GM19397 (cell line): ENCODE measurements around the gene CADM4.
A peak's percentile ranks its signal among the peaks of the same experiment; 100 is the strongest.
"Not testable (repeated sequence)": the region's sequence is repeated elsewhere in the genome, so short reads cannot be mapped to it uniquely, and the experiment has no call there.

Experiments
- ATAC-seq: cut with Tn5 transposase; IDR thresholded peaks from one replicate; pipeline ENCODE4 v1.9.1; 2021; ENCODE audit warnings: mild to moderate bottlenecking, moderate library complexity; ENCODE audit not compliant: unreplicated experiment

CADM4 gene

DNA sequence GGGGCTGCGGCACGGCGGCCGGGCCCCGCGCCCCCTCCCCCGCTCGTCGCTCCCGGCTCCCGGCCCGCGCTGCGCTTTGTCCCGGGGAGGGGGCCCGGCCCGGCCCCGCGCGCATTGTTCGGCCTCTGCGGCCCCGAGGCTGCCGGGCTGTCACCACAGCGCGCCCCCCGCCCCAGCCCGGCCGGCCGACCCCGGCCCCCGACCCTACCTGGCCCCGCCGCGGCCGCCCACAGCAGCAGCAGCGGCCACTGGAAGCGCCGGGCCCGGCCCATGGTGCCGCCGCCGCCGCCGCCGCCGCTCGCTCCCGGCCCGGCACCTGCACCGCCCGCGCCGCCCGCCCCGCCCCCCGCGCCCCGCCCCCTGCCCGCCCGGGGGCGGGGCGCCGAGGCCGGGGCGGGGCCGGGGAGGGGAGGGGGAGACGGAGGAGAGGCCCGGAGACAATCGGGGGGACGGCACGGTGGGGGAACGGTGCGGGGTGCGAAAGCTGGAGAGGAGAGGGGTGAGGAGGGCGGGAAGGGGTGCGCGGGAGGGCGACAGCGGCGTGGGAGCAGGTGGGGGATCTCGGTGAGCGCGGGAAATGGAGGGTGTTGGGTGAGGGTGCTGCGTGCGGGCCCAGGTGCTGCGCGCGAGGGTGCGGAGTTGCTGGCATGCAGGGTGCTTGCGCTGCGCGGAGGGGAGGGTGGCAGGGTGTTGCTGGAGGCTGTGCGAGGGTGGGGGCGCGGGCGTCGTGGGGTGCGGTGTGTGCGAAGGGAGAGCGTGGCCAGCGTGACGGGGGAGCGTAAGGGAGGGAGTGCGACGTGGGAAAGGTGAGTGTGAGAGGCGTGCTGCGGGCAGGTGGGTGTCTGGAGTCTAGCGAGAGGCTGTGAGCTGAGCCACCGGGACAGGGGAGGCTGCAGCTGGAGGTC lies at the start of gene CADM4:
Gene CADM4 (minus strand): TSS at position 332 of the 905 bp plus-strand sequence. CDS start 60 bp downstream, at position 272.
- ATAC-seq = no peak

- ATAC-seq = no peak
Observed at GRCh38 chr19:43688059-43688701, 48.5 kb upstream of the CADM4 start.

- ATAC-seq = no peak
Observed at GRCh38 chr19:43687660-43687997, 48.0 kb upstream of the CADM4 start.

DNA sequence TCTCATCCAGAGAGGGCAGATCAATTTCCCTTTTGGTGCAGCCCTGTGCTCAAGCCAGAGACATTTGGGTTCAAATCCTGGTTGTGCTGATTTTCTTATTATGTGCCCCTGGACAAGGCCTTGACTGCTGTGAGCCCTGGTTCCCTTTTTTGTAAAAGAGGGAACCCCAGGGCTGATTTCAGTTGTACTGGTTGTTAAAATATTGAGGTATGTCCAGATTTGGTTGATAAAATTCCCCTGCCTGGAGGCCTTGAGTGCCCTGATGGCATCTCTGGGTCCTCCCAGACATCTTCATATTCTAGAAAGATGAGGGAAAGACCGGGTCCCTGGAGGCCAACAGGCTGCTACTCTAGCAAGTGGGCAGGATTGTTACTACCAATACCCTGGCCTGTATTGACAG lies 44.7 kb upstream of the CADM4 start:
- no peak for ATAC-seq

GRCh38 chr19:43683905-43684304 lies 44.3 kb upstream of the CADM4 start:
- no peak for ATAC-seq

DNA sequence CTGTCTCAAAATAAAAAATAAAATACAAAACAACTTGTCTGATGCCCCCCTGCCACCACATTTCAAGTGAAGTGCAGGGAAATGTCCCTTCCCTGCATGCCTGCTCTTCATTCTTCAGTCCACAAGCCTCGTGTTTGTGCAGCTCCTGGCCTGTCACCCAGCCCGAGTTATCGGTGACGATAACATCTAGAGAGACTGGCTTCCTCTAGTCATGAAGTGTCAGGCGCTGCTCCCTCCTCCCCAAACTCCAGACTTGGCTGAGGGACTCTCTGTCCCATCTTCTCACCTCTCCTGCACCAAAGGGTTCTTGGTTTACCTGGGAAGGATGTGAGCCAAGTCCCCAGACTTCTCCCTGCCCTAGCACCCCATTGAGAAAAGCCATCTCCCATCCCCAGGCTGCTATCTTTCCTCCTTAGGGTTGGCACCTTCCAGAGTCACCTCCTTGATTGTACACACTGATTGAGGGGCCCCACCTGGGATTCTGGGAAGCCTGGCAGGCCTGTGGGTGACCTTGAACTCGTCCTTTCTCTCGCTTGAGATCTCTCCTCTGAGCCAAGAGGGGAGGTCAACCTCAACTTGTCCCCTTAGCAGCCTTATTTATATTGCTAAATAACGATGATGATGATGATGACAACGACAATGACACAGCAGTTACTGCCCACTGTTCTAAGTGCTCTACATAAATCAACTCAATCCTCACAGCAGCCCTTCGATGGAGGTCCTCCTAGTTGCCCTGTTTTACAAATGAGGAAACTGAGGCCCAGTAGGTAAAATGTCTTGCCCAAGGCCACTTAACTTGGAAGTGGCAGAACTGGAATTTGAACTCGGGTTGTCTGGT lies 43.4 kb upstream of the CADM4 start:
- ATAC-seq = no peak

DNA sequence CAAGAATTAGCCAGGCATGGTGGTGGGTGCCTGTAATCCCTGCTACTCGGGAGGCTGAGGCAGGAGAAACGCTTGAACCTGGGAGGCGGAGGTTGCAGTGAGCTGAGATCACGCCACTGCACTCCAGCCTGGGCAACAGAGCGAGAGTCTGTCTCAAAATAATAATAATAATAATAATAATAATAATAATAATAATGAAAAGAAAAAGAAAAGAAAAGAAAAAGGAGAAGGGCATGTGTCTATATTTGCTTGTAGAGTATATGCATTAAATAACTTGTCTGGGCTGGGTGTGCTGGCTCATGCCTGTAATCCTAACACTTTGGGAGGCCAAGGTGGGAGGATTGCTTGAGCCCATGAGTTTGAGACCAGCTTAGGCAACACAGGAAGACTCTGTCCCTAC lies 42.6 kb upstream of the CADM4 start:
- ATAC-seq = not testable (repeated sequence)

GRCh38 chr19:43681821-43682220 lies 42.2 kb upstream of the CADM4 start:
- no peak for ATAC-seq

DNA sequence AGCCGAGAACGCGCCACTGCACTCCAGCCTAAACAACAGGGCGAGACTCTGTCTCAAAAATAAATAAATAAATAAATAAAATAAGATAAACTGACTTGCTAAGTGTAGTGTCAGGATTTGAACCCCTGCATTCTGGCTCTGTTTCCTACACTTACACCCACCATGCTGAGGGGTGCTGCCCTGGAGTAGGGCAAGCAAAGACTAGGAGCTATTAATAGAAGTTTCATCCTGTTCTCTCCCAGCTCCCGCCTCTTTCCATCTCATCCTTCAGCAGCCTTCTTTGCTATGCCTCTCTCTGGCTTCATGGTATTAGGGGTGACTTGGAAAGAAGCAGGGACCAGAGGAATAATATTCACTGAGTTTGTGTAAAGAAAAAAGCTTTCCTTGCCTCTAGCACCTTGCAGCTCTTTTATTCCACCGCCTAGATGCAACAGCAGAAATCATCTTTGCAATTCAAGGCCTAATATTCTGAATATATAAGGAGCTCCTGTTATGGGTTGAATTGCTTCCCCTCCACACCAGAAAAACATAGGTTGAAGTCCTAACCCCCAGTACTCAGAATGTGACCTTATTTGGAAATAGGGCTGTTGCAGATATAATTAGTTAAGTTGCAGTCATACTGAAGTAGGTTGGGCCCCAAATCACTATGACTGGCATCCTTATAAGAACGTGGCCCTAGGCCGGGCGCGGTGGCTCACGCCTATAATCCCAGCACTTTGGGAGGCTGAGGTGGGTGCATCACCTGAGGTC lies 39.0 kb upstream of the CADM4 start:
- no peak for ATAC-seq

GRCh38 chr19:43675906-43676305 lies 36.3 kb upstream of the CADM4 start:
- no peak for ATAC-seq

DNA sequence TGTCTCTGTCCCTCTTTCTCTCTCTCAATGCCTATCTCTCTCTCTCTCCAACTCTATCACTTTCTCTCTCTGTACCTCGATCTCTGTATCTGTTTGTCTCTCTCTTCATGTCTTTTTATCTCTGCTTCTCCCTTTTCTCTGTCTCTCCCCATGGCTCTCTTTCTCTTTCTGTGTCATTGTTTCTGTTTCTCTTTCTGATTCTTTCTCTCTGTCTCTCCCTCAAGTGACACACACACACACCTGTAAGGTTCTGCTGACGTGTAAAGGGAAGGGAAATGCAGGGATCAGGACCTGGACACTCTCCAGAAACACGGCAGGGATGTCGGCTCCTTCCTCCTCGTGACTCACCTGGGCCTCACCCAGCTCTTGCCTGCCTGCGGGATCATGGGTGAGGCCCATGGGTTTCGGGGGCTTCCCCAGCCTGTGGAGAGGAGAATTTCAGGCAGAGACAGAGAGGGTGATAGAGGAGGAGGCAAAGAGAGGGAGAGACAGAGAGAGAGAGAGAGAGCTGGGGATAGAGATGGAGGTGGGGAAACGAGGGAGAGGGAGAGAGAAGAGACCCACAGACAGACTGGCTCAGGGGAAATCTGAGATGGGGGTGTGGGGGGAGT lies 35.7 kb upstream of the CADM4 start:
- ATAC-seq = no peak

GRCh38 chr19:43674596-43674995 lies 34.9 kb upstream of the CADM4 start:
- ATAC-seq = no peak

DNA sequence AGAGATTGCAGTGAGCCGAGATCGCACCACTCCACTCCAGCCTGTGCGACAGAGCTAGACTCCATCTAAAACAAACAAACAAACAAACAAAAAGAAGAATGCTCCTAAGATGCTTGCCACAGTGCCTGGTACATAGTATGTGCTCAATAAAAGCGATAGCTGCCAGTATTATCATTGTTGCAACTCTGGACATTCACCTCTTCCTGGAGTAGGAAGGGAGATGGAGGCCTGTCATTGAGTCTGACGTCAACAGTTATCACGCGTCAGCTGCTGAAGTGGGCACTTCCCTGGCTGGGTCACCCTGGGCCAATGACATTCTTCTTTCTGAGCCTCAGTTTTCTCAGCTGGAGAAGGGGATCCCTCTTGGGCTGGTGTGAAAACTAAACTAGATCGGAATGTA lies 34.5 kb upstream of the CADM4 start:
- no peak for ATAC-seq

DNA sequence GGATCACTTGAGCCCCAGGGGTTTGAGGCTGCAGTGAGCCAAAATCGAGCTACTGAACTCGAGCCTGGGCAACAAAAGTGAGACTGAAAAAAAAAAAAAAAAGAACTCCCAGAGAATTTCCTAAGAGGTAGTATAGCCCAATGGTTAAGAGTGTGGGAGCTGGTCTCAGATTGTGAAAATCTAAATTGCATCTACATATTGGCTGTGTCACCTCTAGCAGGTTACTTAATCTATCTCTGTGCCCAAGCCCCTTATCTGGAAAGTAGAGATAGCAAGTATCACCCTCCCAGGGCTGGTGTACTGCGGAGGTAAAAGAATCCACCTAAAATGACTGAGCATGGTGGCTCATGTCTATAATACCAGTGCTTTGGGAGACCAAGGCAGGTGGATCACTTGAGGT lies 34.0 kb upstream of the CADM4 start:
- ATAC-seq = no peak

GRCh38 chr19:43672061-43672679 lies 32.5 kb upstream of the CADM4 start:
- no peak for ATAC-seq

- peak; percentile 80 for ATAC-seq
Observed at GRCh38 chr19:43668406-43669109, 28.9 kb upstream of the CADM4 start.

- no peak for ATAC-seq
Observed at GRCh38 chr19:43667876-43668405, 28.3 kb upstream of the CADM4 start.

DNA sequence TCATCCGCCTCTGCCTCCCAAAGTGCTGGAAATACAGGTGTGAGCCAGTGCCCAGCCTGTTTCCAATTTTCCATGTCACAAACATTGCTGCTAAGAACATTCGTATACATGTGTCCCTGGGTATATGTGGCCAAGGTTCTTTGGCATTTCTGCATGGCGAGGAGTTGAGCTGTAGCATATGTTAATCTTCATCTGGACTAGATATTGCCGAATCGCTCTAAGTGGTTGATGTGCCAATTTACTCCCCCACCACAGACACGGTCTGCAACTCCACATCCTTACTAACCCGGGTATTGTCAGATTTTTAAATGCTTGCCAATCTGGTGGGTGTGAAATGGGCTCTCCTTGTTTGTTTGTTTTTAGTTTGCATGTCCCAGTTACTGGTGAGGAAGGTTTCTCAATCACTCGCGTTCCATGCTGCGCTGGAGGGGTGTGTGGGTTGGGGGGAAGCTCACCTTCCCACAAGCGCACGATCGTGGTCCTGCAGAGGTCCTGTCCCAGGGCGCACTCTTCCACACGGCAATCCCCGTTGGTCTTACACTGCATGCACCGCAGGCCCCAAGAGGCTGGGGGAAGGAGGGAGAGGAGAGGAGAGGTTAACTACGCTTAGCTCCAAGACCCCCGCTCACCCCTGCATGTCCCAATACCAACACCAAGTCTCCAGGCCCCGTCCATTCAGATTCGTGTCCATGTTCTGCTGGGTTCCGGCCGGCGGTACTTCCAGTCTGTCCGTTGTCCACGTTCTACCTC lies 27.7 kb upstream of the CADM4 start:
- no peak for ATAC-seq
